ENCODE results near the gene AKT1. TPM values are rescaled to one million over a fixed set of nuclear protein-coding genes. Genes with fewer than 3 reads are reported as not detected.

Gene AKT1
- total and polyA plus RNA-seq, 2 of the 4 experiments (the other 2 are of a cell fraction), result 193 to 221 TPM

DNA sequence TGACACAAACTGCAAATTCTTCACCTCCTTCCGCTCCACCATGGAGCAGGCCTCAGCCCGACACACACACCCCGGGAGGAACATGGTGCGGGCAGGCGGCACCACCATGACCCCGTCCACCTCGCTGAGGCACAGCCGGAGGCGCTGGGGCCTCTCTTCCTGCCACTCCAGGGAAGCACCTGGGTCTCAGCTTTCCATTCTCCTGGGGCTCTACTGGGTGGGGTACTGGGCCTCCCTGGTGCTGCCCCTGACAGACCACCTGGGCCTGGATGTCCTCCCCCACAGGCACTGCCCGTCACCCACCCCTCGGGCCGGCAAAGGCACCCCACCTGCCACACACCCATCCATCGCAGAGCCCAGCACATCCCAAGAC lies 9.9 kb downstream of the AKT1 start:
- POLR2A ChIA-PET (ENCODE audit: unreplicated experiment), result no interaction called here
- TF ChIP-seq CTCF (conservative IDR thresholded peaks at IDR 0.05; ENCODE audit: low read depth, low read length) (no peak), ELK1 (IDR thresholded peaks at IDR 0.05; ENCODE audit: borderline replicate concordance, low read depth, low read length) (no peak), RFX5 (IDR thresholded peaks at IDR 0.05; ENCODE audit: low read depth, low read length) (no peak), NFE2L2 (IDR thresholded peaks at IDR 0.05; ENCODE audit: low read depth, low read length) (no peak), BHLHE40 (IDR thresholded peaks at IDR 0.05; ENCODE audit: low read depth, low read length) (no peak), SMC3 (IDR thresholded peaks at IDR 0.05; ENCODE audit: low read depth, low read length) (no peak), FOS (IDR thresholded peaks at IDR 0.05; ENCODE audit: low read depth, low read length) (no peak), MXI1 (IDR thresholded peaks at IDR 0.05; ENCODE audit: borderline replicate concordance, low read depth, low read length) (no peak), POLR2A (IDR thresholded peaks at IDR 0.05; ENCODE audit: low read depth, low read length) (no peak)
- no TSS peak for BruUV-seq (replicated peaks)
- Histone ChIP-seq H4K20me1 (ENCODE audit: insufficient read depth, low read length) (peaks cover 79% of the 10 kb centered on the region), H4K91ac (ENCODE audit: insufficient read depth, low read depth, low read length) (no peak overlapping the region), H3K79me1 (ENCODE audit: low read depth in 1 of 2, low read length in 2 of 2) (peaks cover 9 to 51% of the 10 kb centered on the region in 2 experiments; a peak in 3 of 4 replicates), H2BK5ac (ENCODE audit: low read depth, low read length, poor library complexity, severe bottlenecking) (no peak overlapping the region), H3K14ac (replicated peaks; ENCODE audit: low read depth, low read length) (no peak overlapping the region), H3K27ac (ENCODE audit: insufficient read depth, low read length) (no peak overlapping the region), H2AK5ac (ENCODE audit: low read depth, low read length) (no peak overlapping the region), H2BK20ac (ENCODE audit: low read depth, low read length) (no peak overlapping the region), H4K8ac (ENCODE audit: low read depth in 2 of 2, low read length in 2 of 2) (no peak overlapping the region), H4K5ac (ENCODE audit: low read depth, low read length) (no peak overlapping the region), H2BK120ac (ENCODE audit: low read depth, low read length) (no peak overlapping the region), H3K4me3 (ENCODE audit: insufficient read depth, low read depth, low read length) (no peak overlapping the region), H3K4me1 (ENCODE audit: control insufficient read depth, insufficient read depth, low read length) (no peaks in the 10 kb centered on the region), H3K4ac (ENCODE audit: low read depth, low read length) (no peak overlapping the region), H3K4me2 (ENCODE audit: low read depth, low read length) (no peak overlapping the region), H3K9me3 (ENCODE audit: control insufficient read depth, insufficient read depth, low read length) (no peaks in the 10 kb centered on the region), H3K18ac (ENCODE audit: low read depth, low read length) (no peak overlapping the region), H3K27me3 (ENCODE audit: control insufficient read depth, insufficient read depth, low read length) (no peaks in the 10 kb centered on the region), H3K9ac (ENCODE audit: low read depth, low read length) (no peak overlapping the region), H3K23ac (ENCODE audit: low read depth, low read length) (no peak overlapping the region), H3K36me3 (ENCODE audit: control insufficient read depth, insufficient read depth, low read length) (peaks cover 37% of the 10 kb centered on the region), H2AK9ac (replicated peaks; ENCODE audit: low read depth, low read length, poor library complexity) (no peak overlapping the region), H3K9me1 (ENCODE audit: insufficient read depth, low read length) (no peaks in the 10 kb centered on the region), H2BK15ac (ENCODE audit: low read depth, low read length) (no peak overlapping the region), H2AFZ (replicated peaks; ENCODE audit: low read length, poor library complexity) (no peak overlapping the region), H3K56ac (ENCODE audit: extremely low read depth, insufficient read depth, low read length) (no peak overlapping the region)
- WGBS, 2 experiments (ENCODE audit: extremely low coverage in 2 of 2, insufficient read length in 1 of 2), result 95% methylated on average over 4 of the region's 13 CpGs; no CpG with 5 or more reads in 1 of the 2 experiments
- ATAC-seq (ENCODE audit: low read depth) (no peak), DNase-seq (no peak)
- CTCF ChIA-PET, result no interaction called here
- dilution Hi-C loops (cut with HindIII; ENCODE audit: low sequenced_read_pairs, unreplicated experiment), result no loop called here
- in situ Hi-C loops (cut with MboI; ENCODE audit: low sequenced_read_pairs), result no loop called here
- intact Hi-C loops (cut with micrococcal nuclease), result no loop called here
